Ectodermal cell (in vitro differentiated cells): ENCODE data around the gene GSTT4.
"Not testable (repeated sequence)": the region's sequence is repeated elsewhere in the genome, so short reads cannot be mapped to it uniquely, and the experiment has no call there.

Experiments used
- H3K27ac ChIP-seq: 2 replicates; pipeline ENCODE4 v1.7.0; 2013; ENCODE audit warnings: mild to moderate bottlenecking, low read depth, low read length; ENCODE audit not compliant: insufficient read depth, poor library complexity, severe bottlenecking
- H3K27me3 ChIP-seq: 2 replicates; pipeline ENCODE4 v1.7.0; 2013; ENCODE audit warnings: mild to moderate bottlenecking, low read length; ENCODE audit not compliant: insufficient read depth, control insufficient read depth, poor library complexity, severe bottlenecking
- H3K36me3 ChIP-seq: one replicate; pipeline ENCODE4 v1.7.0; 2013; ENCODE audit warnings: low read length; ENCODE audit not compliant: control insufficient read depth, insufficient read depth
- H3K4me1 ChIP-seq: one replicate; pipeline ENCODE4 v1.7.0; 2013; ENCODE audit warnings: low read length; ENCODE audit not compliant: control insufficient read depth, insufficient read depth
- H3K4me3 ChIP-seq: 2 replicates; pipeline ENCODE4 v1.7.0; 2013; ENCODE audit warnings: low read depth, low read length, control low read depth; ENCODE audit not compliant: insufficient read depth
- H3K9me3 ChIP-seq: 2 replicates; pipeline ENCODE4 v1.7.0; 2013; ENCODE audit warnings: mild to moderate bottlenecking, low read length, moderate library complexity; ENCODE audit not compliant: control insufficient read depth
- WGBS, 2 experiments: methylation state at CpG; one replicate each; pipeline ENCODE4 v1.1.7; 2013; ENCODE audit warnings: missing lambda C conversion rate in 2 of 2; 5-methylcytosine and 5-hydroxymethylcytosine counted together

The GSTT4 gene

GRCh38 chr22:23997092-23997491, 8.2 kb downstream of the GSTT4 start:
- H3K4me1 ChIP-seq = peaks cover 7% of the 10 kb centered on the region
- WGBS, 2 experiments = 91 to 97% methylated on average over 3 of the region's 3 CpGs
- no peaks in the 10 kb centered on the region for H3K27me3 ChIP-seq
- H3K27ac ChIP-seq = no peak overlapping the region
- no peak overlapping the region for H3K4me3 ChIP-seq
- no peaks in the 10 kb centered on the region for H3K36me3 ChIP-seq
- H3K9me3 ChIP-seq = no peaks in the 10 kb centered on the region

DNA sequence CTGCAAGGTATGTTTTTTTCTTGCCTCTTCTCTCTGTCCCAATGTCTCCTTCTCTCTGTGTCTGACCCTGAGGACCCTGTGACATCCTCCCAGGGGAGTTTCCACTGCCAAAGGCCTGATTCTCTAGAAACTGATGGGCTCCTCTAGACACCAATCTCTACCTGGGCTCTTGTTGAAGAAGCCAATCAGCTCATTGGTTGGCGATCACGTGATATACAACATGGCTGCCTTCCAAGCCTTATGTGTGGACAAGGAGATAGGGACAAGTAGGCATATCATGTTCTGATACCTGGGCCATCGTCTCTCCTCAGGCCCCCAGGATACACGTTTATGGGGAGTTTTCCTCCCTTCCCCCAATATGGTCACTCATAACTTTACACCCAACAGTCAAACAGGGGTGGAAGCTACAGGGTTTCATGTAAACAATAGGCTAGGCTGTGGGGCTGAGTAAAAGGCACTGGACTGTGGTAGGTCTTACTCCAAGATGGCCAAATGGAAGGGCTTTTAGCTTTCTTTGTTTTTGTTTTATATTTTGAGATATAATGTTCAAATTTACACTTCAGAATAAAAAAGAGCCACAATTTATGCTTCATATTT, 11.6 kb downstream of the GSTT4 start:
- not testable (repeated sequence) for H3K36me3 ChIP-seq, H3K9me3 ChIP-seq, H3K4me3 ChIP-seq, H3K27me3 ChIP-seq, H3K4me1 ChIP-seq, H3K27ac ChIP-seq
- WGBS, 2 experiments = 79 to 83% methylated on average over 4 of the region's 4 CpGs

- not testable (repeated sequence) for H3K9me3 ChIP-seq, H3K4me3 ChIP-seq, H3K27me3 ChIP-seq, H3K27ac ChIP-seq, H3K4me1 ChIP-seq, H3K36me3 ChIP-seq
- 80% methylated on average over 1 of the region's 2 CpGs; no CpG with 5 or more reads in 1 of the 2 experiments for WGBS, 2 experiments
These were observed 12.2 kb downstream of the GSTT4 start for GRCh38 chr22:23993080-23993479.

GRCh38 chr22:23989583-23990244, 15.5 kb downstream of the GSTT4 start:
- 67 to 72% methylated on average over 1 to 2 of the region's 3 CpGs for WGBS, 2 experiments
- H3K4me1 ChIP-seq, H3K36me3 ChIP-seq, H3K4me3 ChIP-seq, H3K9me3 ChIP-seq, H3K27ac ChIP-seq, H3K27me3 ChIP-seq: not testable (repeated sequence)

- H3K27ac ChIP-seq, H3K27me3 ChIP-seq, H3K36me3 ChIP-seq, H3K4me1 ChIP-seq, H3K9me3 ChIP-seq, H3K4me3 ChIP-seq: not testable (repeated sequence)
- 73 to 75% methylated on average over 4 of the region's 4 CpGs for WGBS, 2 experiments
These were observed 18.6 kb downstream of the GSTT4 start for GRCh38 chr22:23986538-23987178.

DNA sequence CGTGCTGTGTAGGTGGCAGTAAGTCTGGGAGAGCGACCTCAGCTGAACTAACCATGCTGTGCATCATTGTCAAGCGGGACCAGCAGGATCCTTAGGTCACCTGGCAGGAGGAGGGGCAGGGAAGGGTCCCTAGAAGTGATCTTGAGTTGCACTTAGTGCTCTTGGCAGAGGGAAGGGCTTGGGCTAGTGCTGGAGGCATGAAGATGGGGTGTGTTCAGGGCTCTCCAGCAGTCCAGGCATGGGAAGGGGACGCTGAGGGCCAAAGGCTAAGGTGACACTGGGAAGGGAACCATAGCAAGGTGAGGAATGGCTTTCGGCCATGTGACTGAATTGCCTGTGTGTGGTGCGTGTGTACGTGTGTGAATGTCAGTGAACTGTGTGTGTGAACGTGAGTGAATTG, 19.2 kb downstream of the GSTT4 start:
- not testable (repeated sequence) for H3K36me3 ChIP-seq, H3K27me3 ChIP-seq, H3K27ac ChIP-seq, H3K9me3 ChIP-seq, H3K4me3 ChIP-seq, H3K4me1 ChIP-seq
- 83 to 90% methylated on average over 8 of the region's 8 CpGs for WGBS, 2 experiments

DNA sequence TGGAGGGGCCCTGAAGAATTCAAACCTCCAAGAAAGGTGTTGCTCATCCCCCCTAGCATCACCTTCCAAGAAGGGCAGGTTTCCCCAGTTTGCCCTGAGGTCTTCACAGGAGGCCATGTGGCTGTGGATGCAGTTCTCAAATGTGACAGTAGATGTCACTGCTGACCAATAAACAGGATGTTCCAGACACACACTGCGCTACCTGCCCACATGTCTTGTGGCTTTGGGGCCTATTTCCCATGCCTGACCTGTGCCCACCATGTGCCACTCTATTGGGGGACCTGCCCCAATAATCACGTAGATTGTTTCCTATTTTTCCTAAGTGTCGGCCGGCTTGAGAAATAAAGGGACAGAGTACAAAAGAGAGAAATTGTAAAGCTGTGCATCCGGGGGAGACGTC, 20.8 kb downstream of the GSTT4 start:
- no peaks in the 10 kb centered on the region for H3K36me3 ChIP-seq
- H3K27ac ChIP-seq = no peak overlapping the region
- no peaks in the 10 kb centered on the region for H3K9me3 ChIP-seq
- no peaks in the 10 kb centered on the region for H3K4me1 ChIP-seq
- WGBS, 2 experiments = 31 to 57% methylated on average over 4 to 6 of the region's 6 CpGs
- no peaks in the 10 kb centered on the region for H3K27me3 ChIP-seq
- H3K4me3 ChIP-seq = no peak overlapping the region

DNA sequence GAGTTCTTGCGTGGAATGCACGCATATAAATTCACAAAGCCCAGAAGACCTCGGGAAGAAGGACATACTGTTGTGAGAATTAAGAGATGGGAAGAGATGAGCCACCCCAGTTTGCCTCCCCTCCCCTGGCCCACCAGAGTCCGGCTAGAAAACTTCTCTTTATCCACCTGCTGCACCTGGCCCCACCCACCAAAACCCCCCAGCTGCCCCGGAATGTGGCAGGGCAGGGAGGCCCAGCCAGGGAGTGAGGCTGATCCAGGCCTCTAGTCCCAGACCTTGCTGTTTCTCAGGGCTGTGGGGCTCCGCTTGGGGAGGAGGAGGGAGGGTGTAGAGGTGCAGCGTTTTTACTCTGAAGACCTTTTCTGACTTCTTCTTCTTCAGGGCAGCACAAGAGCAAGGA, 24.7 kb downstream of the GSTT4 start:
- H3K4me1 ChIP-seq, H3K27me3 ChIP-seq, H3K36me3 ChIP-seq, H3K9me3 ChIP-seq, H3K27ac ChIP-seq, H3K4me3 ChIP-seq: not testable (repeated sequence)
- WGBS, 2 experiments = no CpG with 5 or more reads among the region's 7 CpGs

DNA sequence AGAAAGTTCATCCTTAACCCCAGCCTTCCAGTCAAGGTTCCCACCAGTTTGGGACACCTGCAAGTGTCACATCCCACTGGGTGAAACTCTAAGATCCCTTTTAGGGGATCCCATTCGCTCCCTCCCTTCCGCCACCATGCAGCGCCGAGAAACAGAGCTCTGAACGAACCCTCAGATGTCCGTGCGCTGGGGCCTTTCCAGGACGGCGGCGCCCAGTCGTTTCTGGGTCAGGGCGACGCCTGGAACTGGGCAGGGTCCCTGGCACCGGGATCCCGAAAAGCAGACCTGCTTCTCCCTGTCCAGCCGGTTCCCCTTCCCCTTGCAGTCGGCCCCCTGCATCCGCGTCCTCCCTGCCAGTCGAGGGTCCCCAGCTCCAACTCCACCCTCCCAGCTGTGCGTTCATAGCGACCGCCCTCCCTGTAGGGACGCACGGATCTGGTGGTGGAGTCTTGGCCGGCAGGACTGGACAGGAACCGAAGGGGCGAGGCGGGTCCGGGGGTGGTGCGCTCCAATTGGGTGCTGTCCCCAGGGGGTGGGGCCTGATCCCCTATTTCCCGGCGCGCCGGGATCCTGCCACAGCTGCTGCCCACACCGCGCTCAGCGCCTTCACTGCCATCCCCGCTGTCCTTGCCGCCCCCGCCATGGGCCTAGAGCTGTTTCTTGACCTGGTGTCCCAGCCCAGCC, 25.6 kb downstream of the GSTT4 start, which contains the start of gene GSTT2:
Gene GSTT2, plus strand, starts transcription at position 578 of the 684 bp plus-strand sequence.
- no CpG with 5 or more reads among the region's 41 CpGs for WGBS, 2 experiments
- H3K27me3 ChIP-seq, H3K9me3 ChIP-seq, H3K4me1 ChIP-seq, H3K27ac ChIP-seq, H3K4me3 ChIP-seq, H3K36me3 ChIP-seq: not testable (repeated sequence)

GRCh38 chr22:23977304-23977703, 27.9 kb downstream of the GSTT4 start:
- not testable (repeated sequence) for H3K9me3 ChIP-seq, H3K27ac ChIP-seq, H3K4me1 ChIP-seq, H3K4me3 ChIP-seq, H3K36me3 ChIP-seq, H3K27me3 ChIP-seq
- 97 to 99% methylated on average over 5 of the region's 12 CpGs for WGBS, 2 experiments
